LNCAP (cell line): Measurements from ENCODE around the gene IQUB.

Experiments used
- TF ChIP-seq, protein P1 (sequence below): fragments of 450-650 bp; IDR thresholded peaks from 2 replicates; pipeline ENCODE4 v1.5.1; 2017; ENCODE audit warnings: mild to moderate bottlenecking

IQUB gene

DNA sequence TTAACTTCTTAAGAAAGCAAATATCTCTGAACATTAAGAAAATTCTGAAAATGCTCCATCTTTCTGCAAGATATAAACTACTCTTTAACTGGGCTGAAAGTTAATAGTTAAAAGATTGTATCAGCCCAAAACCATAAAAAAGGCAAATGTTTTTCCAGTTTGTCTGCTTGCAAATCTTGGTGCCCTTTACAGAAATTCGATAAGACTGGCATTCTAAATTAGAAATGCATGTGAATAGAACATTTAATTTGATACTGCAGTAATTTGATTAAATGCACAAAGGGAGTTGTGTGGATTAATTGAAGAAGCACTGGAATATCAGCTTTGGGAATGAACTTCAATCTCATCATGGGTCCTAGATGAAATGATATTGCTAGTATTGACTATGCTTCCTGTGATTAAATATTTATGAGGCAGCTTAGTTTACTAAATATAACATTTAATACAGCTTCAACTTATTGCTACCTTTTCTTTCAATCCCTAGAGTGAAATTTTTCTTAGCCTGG lies 78.4 kb downstream of the IQUB start:
- TF ChIP-seq, protein P1, sequence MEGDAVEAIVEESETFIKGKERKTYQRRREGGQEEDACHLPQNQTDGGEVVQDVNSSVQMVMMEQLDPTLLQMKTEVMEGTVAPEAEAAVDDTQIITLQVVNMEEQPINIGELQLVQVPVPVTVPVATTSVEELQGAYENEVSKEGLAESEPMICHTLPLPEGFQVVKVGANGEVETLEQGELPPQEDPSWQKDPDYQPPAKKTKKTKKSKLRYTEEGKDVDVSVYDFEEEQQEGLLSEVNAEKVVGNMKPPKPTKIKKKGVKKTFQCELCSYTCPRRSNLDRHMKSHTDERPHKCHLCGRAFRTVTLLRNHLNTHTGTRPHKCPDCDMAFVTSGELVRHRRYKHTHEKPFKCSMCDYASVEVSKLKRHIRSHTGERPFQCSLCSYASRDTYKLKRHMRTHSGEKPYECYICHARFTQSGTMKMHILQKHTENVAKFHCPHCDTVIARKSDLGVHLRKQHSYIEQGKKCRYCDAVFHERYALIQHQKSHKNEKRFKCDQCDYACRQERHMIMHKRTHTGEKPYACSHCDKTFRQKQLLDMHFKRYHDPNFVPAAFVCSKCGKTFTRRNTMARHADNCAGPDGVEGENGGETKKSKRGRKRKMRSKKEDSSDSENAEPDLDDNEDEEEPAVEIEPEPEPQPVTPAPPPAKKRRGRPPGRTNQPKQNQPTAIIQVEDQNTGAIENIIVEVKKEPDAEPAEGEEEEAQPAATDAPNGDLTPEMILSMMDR: no peak

DNA sequence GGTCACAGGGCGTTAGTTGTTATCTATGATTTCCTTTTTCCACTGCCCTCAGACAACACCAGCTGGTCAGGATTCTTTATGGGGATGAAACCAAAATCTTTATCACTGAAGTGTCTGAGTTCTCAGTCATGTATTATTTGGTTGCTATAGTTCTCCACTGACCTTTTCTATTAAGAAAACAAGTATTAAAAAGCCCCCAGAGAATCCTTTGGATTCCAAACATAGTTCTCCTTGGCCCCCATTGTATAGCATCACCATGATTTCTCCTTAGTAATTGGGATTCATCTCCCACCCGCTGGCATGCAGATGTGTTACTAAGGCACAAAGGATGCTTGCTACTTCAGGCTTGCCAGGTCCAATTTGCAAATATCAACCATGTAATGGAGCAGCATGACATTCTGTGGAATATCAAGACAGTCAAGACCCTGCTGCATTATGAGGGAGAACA lies 94.3 kb downstream of the IQUB start:
- TF ChIP-seq, protein P1: no peak

DNA sequence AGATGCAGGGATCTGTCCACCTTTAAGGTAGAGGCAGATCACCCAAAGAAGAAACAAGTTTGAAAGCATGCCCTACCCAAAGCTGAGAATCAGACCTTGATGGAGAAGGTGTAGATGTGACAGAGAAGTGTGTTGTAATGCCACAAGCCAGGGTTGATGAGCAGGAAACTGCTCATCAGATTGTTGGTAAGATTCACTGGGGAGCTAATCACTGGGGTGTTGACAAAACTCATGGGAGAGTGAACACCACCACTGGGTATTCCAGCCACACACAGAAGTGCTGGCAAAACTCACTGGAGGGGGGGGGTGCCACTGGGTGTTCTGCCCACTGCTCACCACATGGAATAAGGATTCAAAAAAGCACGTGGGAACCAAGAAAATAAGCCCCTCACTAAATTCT lies 95.2 kb downstream of the IQUB start:
- TF ChIP-seq, protein P1: no peak

DNA sequence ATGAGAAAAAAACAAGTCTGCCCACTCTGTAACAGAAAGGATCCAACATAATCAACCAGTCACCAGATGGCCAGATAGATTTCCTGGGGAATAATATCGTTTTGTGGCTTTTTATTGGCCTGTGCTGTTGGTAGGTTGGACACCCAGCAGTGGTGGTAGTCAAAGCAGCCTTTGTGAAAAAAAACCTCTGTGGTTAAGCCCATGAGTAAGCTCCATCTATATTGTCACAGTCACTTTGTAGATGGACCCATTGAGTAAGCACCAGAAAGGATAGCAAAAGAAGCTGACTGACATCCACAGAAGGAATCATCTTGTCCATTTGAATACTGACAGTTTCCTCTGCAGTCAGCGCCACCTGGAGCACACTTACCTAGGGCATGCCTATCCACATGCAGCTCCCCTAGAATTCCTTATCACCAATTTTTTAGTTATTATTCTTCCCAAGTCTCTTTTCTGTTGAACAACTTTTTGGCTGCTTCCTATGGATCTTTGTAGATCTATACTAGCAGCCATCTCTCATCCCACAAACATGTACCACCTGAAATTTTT lies 96.9 kb downstream of the IQUB start:
- TF ChIP-seq, protein P1: no peak

DNA sequence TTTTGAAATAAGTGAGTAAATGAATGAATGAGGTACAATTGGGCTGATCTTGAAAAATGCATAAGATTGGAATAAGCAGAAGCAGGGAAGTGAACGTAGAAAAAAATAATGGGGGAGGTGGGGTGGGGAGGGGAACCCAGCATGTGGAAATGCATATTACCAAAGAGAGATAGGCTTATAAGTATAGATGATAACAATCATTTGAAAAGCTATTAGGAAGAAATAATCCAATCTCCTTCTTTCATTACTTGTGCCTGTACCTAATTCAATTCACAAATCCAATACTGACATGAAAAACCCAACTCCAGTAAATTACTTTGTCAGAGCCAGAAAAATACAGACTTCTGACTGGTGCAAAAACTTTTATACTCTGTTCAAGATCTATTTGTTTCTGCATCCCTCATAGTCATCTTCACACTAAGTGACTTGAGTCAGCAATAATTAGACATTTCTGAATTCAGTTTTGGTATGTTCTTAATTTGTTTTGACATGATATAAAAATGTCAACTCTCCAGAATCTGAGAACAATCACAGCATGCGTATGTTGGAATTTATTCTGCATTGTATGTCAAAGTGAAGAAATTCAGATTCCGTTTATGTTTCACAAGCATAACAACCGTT lies 99.2 kb downstream of the IQUB start:
- TF ChIP-seq, protein P1: no peak

DNA sequence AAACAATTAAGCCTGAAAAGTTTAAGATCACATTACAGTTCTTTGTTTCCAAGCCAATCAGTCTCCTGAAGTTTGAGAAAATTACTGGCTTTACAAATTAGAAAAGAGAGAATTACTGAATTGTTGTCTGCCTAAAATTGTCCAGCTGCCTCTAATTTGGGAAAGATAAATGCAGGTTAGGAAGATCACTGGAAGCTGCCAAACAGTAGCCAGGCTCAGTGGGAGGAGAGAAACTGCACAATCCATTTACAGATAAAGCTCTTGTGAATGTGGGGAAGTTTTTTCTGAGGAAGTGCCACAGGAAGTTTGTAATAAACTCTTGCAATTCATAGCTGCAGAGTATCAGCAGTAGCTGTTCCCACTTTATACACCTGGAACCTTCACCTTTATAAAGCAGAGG lies 100.7 kb downstream of the IQUB start:
- TF ChIP-seq, protein P1: no peak

DNA sequence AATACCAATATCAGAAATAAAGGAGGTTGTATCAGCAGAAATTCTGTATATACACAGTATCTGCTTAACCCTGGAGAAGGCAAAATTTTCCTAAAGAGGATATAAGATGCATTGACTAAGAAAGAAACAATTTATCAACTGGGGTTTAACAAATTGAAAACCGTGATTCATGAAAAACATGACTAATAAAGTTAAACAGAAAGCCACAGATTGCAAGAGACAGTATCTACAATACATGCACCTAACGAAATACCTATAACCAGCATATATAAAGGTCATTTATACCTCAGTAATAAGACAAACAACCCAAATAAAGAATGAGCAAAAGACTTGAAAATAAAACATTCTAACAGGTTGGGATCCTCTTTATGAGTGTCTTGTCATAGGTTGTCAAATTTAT lies 101.8 kb downstream of the IQUB start:
- TF ChIP-seq, protein P1: no peak
